Smooth muscle cell (in vitro differentiated cells): ENCODE results near the gene NOLC1. TPM values are rescaled to one million over a fixed set of nuclear protein-coding genes. Genes with fewer than 3 reads are reported as not detected.

ENCODE experiments used
- DNase-seq: peaks from one replicate; lab custom pipeline; 2025; ENCODE audit not compliant: unreplicated experiment; lab: John Stamatoyannopoulos, UW
- H2AFZ ChIP-seq: fragments of 200-600 bp; sonication (generic); 2 replicates; pipeline ENCODE4 v1.6.0; 2016; ENCODE audit warnings: antibody characterized with exemption, low read depth, mild to moderate bottlenecking
- H3F3A ChIP-seq: fragments of 200-600 bp; sonication (generic); 2 replicates; pipeline ENCODE4 v1.6.0; 2017; ENCODE audit warnings: antibody characterized with exemption, low read depth
- H3K27ac ChIP-seq: fragments of 200-600 bp; sonication (generic); 2 replicates; pipeline ENCODE4 v1.5.1; 2016; ENCODE audit warnings: low read depth, mild to moderate bottlenecking
- H3K27me3 ChIP-seq: fragments of 200-600 bp; sonication (generic); 2 replicates; pipeline ENCODE4 v1.6.1; 2016; ENCODE audit warnings: low read depth, mild to moderate bottlenecking
- H3K36me3 ChIP-seq: fragments of 200-600 bp; sonication (generic); 2 replicates; pipeline ENCODE4 v1.5.1; 2016; ENCODE audit warnings: low read depth
- H3K4me1 ChIP-seq: fragments of 200-600 bp; sonication (generic); 2 replicates; pipeline ENCODE4 v1.5.1; 2016; ENCODE audit warnings: low read depth
- H3K4me2 ChIP-seq: fragments of 200-600 bp; sonication (generic); 2 replicates; pipeline ENCODE4 v1.6.0; 2016; ENCODE audit warnings: mild to moderate bottlenecking
- H3K4me3 ChIP-seq: fragments of 200-600 bp; sonication (generic); 2 replicates; pipeline ENCODE4 v1.5.1; 2016; ENCODE audit warnings: mild to moderate bottlenecking
- H3K79me2 ChIP-seq: fragments of 200-600 bp; sonication (generic); 2 replicates; pipeline ENCODE4 v1.6.0; 2016; ENCODE audit warnings: low read depth, mild to moderate bottlenecking
- H3K9ac ChIP-seq: fragments of 200-600 bp; sonication (generic); 2 replicates; pipeline ENCODE4 v1.6.0; 2016; ENCODE audit warnings: low read depth
- H3K9me3 ChIP-seq: fragments of 200-600 bp; sonication (generic); replicated peaks from 2 replicates; pipeline ENCODE4 v1.5.1; 2016; ENCODE audit warnings: low read depth
- H4K20me1 ChIP-seq: fragments of 200-600 bp; sonication (generic); 2 replicates; pipeline ENCODE4 v1.6.0; 2016; ENCODE audit warnings: low read depth
- WGBS: methylation state at CpG from one replicate; pipeline ENCODE4 v1.1.7; 2016; ENCODE audit warnings: low lambda C conversion rate; 5-methylcytosine and 5-hydroxymethylcytosine counted together
- polyA plus RNA-seq: library from polyadenylated mRNA; unstranded; fragments of >200 nt; fragmentation: Nextera tagmentation; extraction: Ambion mirVana; gene quantifications from 2 replicates; pipeline ENCODE4 v1.2.1, GENCODE V29; 2016
- total RNA-seq: library from RNA; depleted of rRNA; stranded (reverse); fragments of >200 nt; gene quantifications from 2 replicates; pipeline ENCODE4 v1.2.3, GENCODE V29; 2014
- TF ChIP-seq, protein P1 (sequence below): fragments of 200-600 bp; sonication (generic); IDR thresholded peaks from 2 replicates; pipeline ENCODE4 v1.5.1; 2017; ENCODE audit warnings: borderline replicate concordance, mild to moderate bottlenecking, antibody characterized with exemption; ENCODE audit not compliant: insufficient read depth, poor library complexity, severe bottlenecking

NOLC1 gene
- total and polyA plus RNA-seq, 2 experiments from 2014 or later, result 41.2 to 46.6 TPM

DNA sequence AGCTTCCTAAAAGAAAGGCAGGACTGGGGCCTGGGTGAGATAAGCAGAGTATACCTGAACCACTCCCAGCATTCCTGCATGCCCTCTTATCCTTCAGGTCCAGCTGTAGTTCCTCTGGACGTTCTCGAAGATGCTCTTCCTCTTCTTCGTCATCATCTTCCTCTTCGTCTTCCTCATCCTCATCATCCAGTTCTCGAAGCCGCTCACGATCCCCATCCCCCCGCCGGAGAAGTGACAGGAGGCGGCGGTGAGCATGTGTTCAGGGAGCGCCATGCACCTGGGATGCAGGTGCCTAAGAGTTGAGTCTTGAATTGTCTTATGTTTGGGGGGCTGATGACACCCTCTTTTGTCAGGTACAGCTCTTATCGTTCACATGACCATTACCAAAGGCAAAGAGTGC, 3.9 kb upstream of the NOLC1 start:
- no peaks in the 10 kb centered on the region for H3K9me3 ChIP-seq
- H3K27ac ChIP-seq, result no peak overlapping the region
- no peak for DNase-seq
- H2AFZ ChIP-seq, result no peak overlapping the region
- TF ChIP-seq, protein P1, sequence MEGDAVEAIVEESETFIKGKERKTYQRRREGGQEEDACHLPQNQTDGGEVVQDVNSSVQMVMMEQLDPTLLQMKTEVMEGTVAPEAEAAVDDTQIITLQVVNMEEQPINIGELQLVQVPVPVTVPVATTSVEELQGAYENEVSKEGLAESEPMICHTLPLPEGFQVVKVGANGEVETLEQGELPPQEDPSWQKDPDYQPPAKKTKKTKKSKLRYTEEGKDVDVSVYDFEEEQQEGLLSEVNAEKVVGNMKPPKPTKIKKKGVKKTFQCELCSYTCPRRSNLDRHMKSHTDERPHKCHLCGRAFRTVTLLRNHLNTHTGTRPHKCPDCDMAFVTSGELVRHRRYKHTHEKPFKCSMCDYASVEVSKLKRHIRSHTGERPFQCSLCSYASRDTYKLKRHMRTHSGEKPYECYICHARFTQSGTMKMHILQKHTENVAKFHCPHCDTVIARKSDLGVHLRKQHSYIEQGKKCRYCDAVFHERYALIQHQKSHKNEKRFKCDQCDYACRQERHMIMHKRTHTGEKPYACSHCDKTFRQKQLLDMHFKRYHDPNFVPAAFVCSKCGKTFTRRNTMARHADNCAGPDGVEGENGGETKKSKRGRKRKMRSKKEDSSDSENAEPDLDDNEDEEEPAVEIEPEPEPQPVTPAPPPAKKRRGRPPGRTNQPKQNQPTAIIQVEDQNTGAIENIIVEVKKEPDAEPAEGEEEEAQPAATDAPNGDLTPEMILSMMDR, result no peak
- peaks cover 4% of the 10 kb centered on the region for H3K4me1 ChIP-seq
- peaks cover 33% of the 10 kb centered on the region for H3F3A ChIP-seq
- 97% methylated on average over 13 of the region's 13 CpGs for WGBS
- no peak overlapping the region for H3K4me3 ChIP-seq
- no peak overlapping the region for H3K4me2 ChIP-seq
- H3K79me2 ChIP-seq, result peaks cover 21% of the 10 kb centered on the region
- H3K27me3 ChIP-seq, result no peaks in the 10 kb centered on the region
- peaks cover 58% of the 10 kb centered on the region for H4K20me1 ChIP-seq
- no peak overlapping the region for H3K9ac ChIP-seq
- H3K36me3 ChIP-seq, result peaks cover 9% of the 10 kb centered on the region

DNA sequence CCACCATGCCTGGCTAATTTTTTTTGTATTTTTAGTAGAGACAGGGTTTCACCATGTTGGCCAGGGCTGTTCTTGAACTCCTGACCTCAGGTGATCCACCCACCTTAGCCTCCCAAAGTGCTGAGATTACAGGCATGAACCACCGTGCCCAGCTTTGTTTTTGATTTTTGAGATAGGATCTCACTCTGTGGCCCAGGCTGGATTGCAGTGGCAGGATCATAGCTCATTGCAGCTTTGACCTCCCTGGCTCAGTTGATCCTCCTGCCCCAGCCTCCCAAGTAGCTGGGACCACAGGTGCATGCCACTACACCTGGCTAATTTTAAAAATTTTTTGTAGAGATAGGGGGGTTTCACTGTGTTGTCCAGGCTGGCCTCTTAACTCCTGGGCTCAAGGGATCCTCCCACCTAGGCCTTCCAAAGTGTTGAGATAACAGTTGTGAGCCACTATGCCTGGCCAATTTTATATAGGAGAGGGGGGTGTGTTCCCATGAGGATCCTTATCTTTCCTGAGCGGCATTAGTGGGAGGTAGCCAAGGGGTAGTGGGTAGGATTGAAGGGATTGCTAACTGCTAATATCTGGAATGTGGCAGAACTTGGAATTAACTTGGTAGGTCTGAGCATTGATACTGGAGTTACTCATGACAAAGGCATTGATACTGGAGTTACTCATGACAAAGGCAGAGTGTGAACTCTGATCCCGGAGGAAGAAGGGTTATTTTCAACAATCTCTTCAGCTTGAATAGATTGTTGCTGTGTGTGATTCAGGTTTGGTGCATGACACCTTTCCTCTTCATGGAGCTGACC, 1.0 kb upstream of the NOLC1 start:
- Histone ChIP-seq H3K4me1 (peaks cover 5% of the 10 kb centered on the region), H3K9ac (peak overlapping the region; percentile 91), H3F3A (peaks cover 37% of the 10 kb centered on the region), H3K36me3 (peaks cover 9% of the 10 kb centered on the region), H3K27me3 (no peaks in the 10 kb centered on the region), H3K79me2 (peaks cover 43% of the 10 kb centered on the region), H3K27ac (peak overlapping the region; percentile 97), H2AFZ (no peak overlapping the region), H3K4me3 (peak overlapping the region; percentile 86), H4K20me1 (peaks cover 58% of the 10 kb centered on the region), H3K4me2 (peak overlapping the region; percentile 81), H3K9me3 (no peaks in the 10 kb centered on the region)
- no peak for DNase-seq
- TF ChIP-seq, protein P1, result no peak
- 34% methylated on average over 3 of the region's 3 CpGs for WGBS

DNA sequence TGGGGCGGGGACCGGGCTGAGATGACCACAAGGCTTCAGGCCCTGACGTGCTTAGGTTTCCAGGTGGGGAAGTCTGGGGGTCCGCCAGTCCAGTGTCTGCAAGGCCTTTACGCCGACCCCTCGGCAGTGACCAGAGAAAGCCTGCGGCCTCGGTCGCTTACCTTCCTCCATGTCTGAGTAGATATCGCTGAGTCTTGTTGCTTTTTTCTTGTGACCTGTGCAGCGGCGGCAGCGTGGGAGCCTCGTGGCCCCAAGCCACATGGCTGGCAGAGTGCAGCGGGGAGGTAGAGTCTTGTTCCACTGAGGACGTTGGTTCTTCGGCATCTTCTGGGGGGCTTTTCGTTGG, 329 bp downstream of the NOLC1 start:
- peak overlapping the region; percentile 86 for H3K4me3 ChIP-seq
- H3F3A ChIP-seq, result peaks cover 37% of the 10 kb centered on the region
- peaks cover 64% of the 10 kb centered on the region for H4K20me1 ChIP-seq
- H3K27ac ChIP-seq, result peak overlapping the region; percentile 97
- DNase-seq, result no peak
- H3K79me2 ChIP-seq, result peaks cover 56% of the 10 kb centered on the region
- whole genome bisulfite sequencing, result 3% methylated on average over 19 of the region's 19 CpGs
- TF ChIP-seq, protein P1, result no peak
- H2AFZ ChIP-seq, result peak overlapping the region; percentile 11
- peak overlapping the region; percentile 94 for H3K9ac ChIP-seq
- peak overlapping the region; percentile 93 for H3K4me2 ChIP-seq
- H3K27me3 ChIP-seq, result no peaks in the 10 kb centered on the region
- peaks cover 5% of the 10 kb centered on the region for H3K4me1 ChIP-seq
- peaks cover 4% of the 10 kb centered on the region for H3K36me3 ChIP-seq
- H3K9me3 ChIP-seq, result no peaks in the 10 kb centered on the region
